Measurements from ENCODE around the gene VAV3.
A peak's percentile ranks its signal among the peaks of the same experiment; 100 is the strongest.

The VAV3 gene

GRCh38 chr1:107936498-107937481 is 28.2 kb downstream of the VAV3 start:
- DNase-seq (ENCODE audit: low read depth), result peak; percentile 97

GRCh38 chr1:107935396-107936064 is 29.4 kb downstream of the VAV3 start:
- no peak for DNase-seq (ENCODE audit: low read depth)

- DNase-seq (ENCODE audit: low read depth), result peak; percentile 55
Observed at GRCh38 chr1:107934578-107934977, 30.4 kb downstream of the VAV3 start.

DNA sequence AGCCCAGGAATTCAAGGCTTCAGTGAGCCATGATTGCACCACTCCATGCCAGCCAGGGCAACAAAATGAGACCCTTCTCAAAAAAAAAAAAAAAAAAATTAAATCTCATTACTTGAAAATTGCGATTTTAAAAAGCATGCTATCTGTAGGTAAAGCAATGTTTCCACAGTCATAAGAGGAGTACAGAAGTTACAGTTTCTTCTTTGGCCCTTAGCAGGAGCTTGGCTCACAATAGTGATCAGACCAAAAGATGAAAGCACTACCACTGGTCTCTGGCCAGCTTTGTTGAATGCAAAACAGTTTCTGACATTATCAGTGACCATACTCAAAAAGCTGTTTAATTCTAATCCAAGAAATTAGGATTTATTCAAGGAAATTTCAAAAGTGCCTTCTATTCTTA is 31.2 kb downstream of the VAV3 start:
- DNase-seq (ENCODE audit: low read depth), result no peak

- DNase-seq (ENCODE audit: low read depth), result no peak
Observed at GRCh38 chr1:107930292-107930691, 34.7 kb downstream of the VAV3 start.

DNA sequence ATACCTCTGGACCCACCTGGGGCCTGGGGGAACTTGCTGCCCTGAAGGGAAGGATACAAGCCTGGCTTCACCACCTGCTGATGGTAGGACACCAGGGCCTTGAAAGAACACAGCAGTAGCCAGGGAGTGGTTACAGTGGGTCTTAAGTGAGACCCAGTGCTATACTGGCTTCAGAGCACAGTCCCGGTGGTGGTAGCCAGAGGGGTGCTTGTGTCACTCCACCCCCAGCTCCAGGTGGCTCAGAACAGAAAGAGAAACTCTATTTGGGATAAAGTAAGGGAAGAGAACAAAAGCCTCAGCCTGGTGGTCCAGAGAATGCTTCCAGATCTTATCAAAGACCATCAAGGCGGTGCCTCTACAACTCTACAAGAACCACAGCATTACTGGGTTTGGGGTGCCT is 37.2 kb downstream of the VAV3 start:
- no peak for DNase-seq (ENCODE audit: low read depth)

DNA sequence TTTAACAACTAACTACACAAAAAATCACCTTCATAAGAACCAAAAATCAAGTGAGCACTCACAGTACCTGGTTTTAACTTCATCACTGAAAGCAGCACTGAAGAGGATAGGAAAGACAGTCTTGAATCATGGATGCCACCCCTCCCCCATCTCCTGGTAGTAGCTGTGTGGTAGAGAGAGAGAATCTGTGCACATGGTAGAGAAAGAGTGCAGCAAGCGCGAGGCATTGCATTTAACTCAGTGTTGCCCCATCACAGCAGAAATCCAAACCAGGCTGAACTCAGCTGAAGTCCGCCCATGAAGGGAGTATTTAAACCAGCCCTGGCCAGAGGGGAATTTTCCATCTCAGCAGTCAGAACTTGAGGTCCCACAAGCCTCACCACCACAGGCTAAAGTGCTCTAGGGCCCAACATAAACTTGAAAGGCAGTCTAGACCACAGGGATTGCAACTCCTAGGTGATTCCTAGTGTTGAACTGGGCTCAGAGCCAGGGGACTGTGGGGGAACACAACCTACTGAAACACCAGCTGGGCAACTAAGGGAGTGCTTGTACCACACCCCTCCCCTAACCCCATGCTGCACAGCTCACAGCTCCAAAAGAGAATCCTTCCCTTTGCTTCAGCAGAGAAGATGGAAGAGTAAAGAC is 38.4 kb downstream of the VAV3 start:
- no peak for DNase-seq (ENCODE audit: low read depth)

DNA sequence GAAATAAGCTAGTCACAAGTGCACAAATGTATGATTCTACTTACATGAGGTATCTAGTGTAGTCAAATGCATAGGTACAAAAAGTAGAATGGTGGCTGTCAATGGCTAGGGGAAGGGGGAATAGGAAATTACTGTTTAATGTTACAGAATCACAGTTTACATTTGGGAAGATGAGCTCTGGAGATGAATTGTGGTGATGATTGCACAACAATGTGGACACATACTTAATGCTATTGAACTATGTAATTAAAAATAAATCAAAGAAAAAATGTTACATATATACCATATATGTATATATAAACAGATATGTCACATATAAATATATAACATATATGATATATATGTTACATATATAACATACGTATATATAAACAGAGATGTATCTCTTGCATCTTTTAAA is 39.4 kb downstream of the VAV3 start:
- no peak for DNase-seq (ENCODE audit: low read depth)

GRCh38 chr1:107920999-107921398 is 44.0 kb downstream of the VAV3 start:
- no peak for DNase-seq (ENCODE audit: low read depth)

GRCh38 chr1:107920561-107920960 is 44.4 kb downstream of the VAV3 start:
- DNase-seq (ENCODE audit: low read depth), result no peak

DNA sequence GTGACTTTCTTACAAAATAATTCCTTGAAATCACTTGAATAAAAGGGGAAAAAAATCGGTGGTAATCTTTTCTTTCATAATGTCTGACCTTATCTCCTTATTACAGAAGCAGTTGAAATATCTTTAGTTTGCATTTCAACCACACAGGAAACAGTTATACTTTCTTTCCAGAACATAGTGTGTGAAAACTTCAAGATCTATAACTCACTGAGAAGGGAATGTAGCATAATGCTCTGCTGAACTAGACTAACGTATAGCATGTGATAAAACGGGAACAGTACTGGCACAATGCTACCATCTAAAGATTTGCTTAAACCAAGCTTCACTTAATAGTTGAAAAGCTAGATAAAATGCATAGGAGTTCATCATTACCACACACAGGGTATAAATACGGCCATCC is 45.0 kb downstream of the VAV3 start:
- no peak for DNase-seq (ENCODE audit: low read depth)

DNA sequence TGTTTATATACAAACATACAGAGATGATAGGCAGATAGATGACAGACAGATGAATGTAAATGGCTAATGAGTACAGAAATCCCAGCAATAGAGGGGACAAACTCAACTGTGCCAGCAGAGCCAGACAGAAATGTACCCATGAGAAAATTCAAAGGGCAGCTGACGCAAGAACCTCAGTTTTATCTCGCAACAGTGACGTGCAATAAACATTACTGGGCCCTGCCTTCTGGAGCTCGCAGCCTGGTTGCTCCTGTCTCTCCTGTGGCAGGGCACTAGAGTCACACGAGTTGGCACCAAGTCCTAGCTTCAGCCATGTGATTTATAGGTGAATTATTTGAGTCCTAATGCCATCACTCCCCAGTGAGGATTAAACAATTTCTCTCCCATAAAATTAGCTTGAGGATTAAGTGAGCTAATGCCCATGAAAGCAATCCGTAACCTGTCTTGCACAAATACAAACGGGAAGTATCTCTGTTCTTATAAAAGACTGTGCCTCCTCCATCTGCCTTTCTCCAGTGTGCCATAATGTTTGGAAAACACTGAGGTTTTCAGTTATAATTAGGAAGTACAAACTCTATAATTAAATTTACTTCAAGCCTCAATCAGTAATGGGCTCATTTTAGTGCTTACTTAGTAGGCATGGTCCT is 50.7 kb downstream of the VAV3 start:
- no peak for DNase-seq (ENCODE audit: low read depth)

GRCh38 chr1:107912656-107913055 is 52.3 kb downstream of the VAV3 start:
- DNase-seq (ENCODE audit: low read depth), result no peak

DNA sequence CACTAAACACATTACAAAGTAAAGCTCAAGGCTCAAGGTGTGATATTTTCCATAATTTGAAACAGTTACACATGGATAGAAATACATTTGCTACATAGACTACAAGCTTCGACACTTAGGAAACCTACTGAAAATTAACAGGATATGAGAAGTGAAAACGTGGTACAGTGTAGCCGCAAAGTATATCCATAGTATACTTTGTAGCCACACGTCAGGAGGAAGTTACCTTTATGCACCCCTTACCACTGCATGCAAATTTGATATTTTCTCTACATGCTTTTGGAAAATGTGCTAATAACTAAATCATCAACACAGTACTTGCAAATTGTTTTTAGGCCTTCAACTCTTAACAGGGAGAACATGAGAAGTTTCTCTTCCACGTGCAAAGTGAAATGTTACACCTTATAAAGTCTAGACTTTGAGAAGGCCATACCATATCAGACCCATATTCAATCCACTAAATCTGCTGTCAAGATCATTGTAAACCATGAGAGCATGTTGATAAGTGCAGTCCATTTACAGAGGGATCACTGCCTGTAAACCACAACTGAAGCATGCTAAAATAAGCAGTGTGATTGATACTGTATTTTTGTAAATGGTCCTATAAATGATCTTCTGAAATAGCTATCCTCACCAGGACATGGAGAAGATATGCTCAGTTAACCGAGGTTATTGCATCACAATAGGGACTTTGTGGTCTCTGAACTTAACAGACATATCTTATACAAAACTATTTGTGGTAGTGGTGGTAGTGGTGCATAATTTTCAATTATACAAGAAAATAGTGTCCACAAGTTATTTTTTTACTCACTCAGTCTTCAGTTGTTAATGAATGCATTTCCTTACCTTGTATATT is 64.7 kb downstream of the VAV3 start:
- DNase-seq (ENCODE audit: low read depth), result no peak

DNA sequence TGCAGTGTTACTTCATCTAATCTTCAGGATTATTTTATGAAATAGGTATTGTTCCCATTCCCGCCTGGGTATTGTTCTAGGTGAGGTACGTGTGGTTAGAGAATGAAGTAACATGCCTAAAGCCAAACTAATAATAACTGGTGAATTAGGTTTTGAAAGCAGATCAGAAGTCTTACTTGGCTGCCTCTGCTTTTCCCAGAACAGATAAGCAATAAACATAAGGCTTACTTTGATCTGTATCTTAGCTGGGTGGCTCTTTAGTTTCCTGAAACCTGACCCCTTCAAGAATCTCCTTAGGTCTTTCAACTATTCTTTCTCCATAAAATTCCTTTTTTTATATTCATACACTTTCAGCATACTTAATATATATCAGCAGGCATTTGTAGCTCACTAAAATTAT is 65.3 kb downstream of the VAV3 start:
- no peak for DNase-seq (ENCODE audit: low read depth)

- DNase-seq (ENCODE audit: low read depth), result no peak
Observed at GRCh38 chr1:107897438-107898345, 67.3 kb downstream of the VAV3 start.

DNA sequence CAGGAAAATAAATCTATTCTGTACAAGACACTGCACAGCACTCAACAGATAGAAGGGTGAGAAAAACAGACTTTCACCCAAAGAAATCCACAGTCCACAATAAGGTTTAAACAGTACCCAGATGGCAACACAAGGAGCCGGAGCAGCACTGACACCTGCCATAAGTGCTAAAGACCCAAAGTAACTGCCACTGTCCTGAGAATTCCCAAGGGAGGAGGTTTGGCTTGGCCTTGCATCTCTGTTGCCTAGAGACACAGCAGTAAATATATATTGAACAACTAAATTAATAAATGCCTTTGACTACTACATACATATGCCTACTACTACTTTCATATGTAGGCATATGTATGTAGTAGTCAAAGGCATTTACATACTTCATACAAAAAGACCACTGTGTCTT is 68.0 kb downstream of the VAV3 start:
- no peak for DNase-seq (ENCODE audit: low read depth)

- DNase-seq (ENCODE audit: low read depth), result no peak
Observed at GRCh38 chr1:107896401-107896800, 68.6 kb downstream of the VAV3 start.

- DNase-seq (ENCODE audit: low read depth), result no peak
Observed at GRCh38 chr1:107895403-107896191, 69.4 kb downstream of the VAV3 start.

Measured in fibroblast of gingiva (primary cell).